AG04450 (cell line): ENCODE data around the gene ZNF398. TPM values are rescaled to one million over a fixed set of nuclear protein-coding genes. Genes with fewer than 3 reads are reported as not detected.

Experiments
- CTCF ChIA-PET: fragments of 300-600, 350-600 bp; formaldehyde crosslinking; extraction: SDS; loops from one replicate; lab custom pipeline; 2022; ENCODE audit warnings: antibody characterized with exemption, inconsistent platforms; lab: Charles Lee
- POLR2A ChIA-PET: fragments of 350-600 bp; formaldehyde crosslinking; extraction: SDS; loops from one replicate; lab custom pipeline; 2021; ENCODE audit warnings: antibody characterized with exemption, inconsistent platforms; lab: Yijun Ruan, JAX
- DNase-seq: peaks from one replicate; pipeline ENCODE4 v3.0.0-alpha.2; 2011; ENCODE audit warnings: low read depth, low spot score
- H3K27ac ChIP-seq: one replicate; pipeline ENCODE4 v1.5.1; 2012; ENCODE audit warnings: low read depth, low read length, control low read depth
- H3K27me3 ChIP-seq: one replicate; pipeline ENCODE4 v1.6.0; 2012; ENCODE audit warnings: low read length; ENCODE audit not compliant: control insufficient read depth, insufficient read depth
- H3K4me3 ChIP-seq: 2 replicates; pipeline ENCODE4 v1.5.1; 2011; ENCODE audit warnings: mild to moderate bottlenecking, low read depth, low read length, control low read depth
- H3K9me3 ChIP-seq: 2 replicates; pipeline ENCODE4 v1.5.1; 2012; ENCODE audit warnings: low read length; ENCODE audit not compliant: control insufficient read depth, insufficient read depth
- polyA plus RNA-seq: library from polyadenylated mRNA; depleted of rRNA; stranded (reverse); fragments of >200 nt; gene quantifications from 2 replicates; pipeline ENCODE4 v1.2.3, GENCODE V29; 2011
- TF ChIP-seq, protein P1 (sequence below): IDR thresholded peaks from 2 replicates; pipeline ENCODE4 v1.5.1; 2011; ENCODE audit warnings: low read depth, low read length, control low read depth, inconsistent platforms

Gene ZNF398
- polyA plus RNA-seq, 1 experiment, result 6.6 TPM

DNA sequence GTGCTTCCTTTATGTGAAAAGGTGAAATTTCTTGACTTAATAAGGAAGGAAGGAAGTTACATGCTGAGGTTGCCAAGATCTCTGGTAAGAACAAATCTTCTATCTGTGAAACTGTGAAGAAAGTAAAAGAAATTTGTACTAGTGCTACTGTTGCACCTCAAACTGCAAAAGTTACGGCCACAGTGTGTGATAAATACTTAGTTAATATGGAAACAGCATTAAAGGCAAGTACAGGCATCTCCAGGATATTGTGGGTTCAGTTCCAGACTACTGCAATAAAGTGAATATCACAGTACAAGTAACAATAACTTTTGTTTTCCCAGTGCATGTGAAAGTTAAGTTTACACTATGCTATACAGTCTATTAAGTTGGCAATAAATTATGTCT lies 25.3 kb downstream of the ZNF398 start:
- no peaks in the 10 kb centered on the region for H3K9me3 ChIP-seq
- POLR2A ChIA-PET, result no interaction called here

DNA sequence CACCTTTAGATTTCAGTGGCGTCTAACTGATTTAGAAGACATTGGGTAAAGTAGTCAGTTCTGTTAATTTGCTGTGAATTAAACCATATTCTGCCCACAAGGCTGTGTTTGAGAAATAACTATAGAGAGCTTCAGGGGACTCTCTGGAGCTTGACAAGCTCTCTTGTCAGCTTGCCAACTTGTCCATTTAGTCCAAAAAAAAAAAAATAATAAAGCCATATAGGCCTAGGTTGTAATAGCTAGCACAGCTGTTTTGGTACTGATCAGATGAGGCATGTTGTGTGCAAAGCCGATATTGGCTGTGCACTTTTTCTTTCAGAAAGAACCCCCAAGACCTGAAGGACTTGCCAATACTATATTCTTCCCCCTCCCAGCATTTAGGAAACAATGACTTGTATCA lies 27.9 kb downstream of the ZNF398 start:
- H3K4me3 ChIP-seq, result no peak overlapping the region
- CTCF ChIA-PET, result interaction anchor here (0.7 to 1.6 kb wide), 6 partner anchors 12 to 301 kb away, joined by 3 to 5 read pairs (median 4); partner anchors contain the start of genes ZNF282, ZNF398 and ZNF425
- DNase-seq, result no peak
- H3K27ac ChIP-seq, result no peak overlapping the region
- H3K9me3 ChIP-seq, result no peaks in the 10 kb centered on the region
- no peaks in the 10 kb centered on the region for H3K27me3 ChIP-seq
- POLR2A ChIA-PET, result no interaction called here
- TF ChIP-seq, protein P1, sequence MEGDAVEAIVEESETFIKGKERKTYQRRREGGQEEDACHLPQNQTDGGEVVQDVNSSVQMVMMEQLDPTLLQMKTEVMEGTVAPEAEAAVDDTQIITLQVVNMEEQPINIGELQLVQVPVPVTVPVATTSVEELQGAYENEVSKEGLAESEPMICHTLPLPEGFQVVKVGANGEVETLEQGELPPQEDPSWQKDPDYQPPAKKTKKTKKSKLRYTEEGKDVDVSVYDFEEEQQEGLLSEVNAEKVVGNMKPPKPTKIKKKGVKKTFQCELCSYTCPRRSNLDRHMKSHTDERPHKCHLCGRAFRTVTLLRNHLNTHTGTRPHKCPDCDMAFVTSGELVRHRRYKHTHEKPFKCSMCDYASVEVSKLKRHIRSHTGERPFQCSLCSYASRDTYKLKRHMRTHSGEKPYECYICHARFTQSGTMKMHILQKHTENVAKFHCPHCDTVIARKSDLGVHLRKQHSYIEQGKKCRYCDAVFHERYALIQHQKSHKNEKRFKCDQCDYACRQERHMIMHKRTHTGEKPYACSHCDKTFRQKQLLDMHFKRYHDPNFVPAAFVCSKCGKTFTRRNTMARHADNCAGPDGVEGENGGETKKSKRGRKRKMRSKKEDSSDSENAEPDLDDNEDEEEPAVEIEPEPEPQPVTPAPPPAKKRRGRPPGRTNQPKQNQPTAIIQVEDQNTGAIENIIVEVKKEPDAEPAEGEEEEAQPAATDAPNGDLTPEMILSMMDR, result no peak

More for the DNA sequence above, 25.3 kb downstream of the ZNF398 start:
- H3K4me3 ChIP-seq, result no peak overlapping the region
- no peaks in the 10 kb centered on the region for H3K27me3 ChIP-seq
- TF ChIP-seq, protein P1, result no peak
- DNase-seq, result no peak
- H3K27ac ChIP-seq, result no peak overlapping the region
- CTCF ChIA-PET, result no interaction called here

DNA sequence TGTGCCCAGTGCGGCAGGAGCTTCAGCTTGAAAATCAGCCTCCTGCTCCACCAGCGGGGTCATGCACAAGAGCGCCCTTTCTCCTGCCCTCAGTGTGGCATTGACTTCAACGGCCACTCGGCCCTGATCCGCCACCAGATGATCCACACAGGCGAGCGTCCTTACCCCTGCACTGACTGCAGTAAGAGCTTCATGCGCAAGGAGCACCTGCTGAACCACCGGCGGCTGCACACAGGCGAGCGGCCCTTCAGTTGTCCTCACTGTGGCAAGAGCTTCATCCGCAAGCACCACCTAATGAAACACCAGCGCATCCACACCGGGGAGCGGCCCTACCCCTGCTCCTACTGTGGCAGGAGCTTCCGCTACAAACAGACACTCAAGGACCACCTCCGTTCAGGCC lies 32.0 kb downstream of the ZNF398 start:
- Histone ChIP-seq H3K27me3 (no peaks in the 10 kb centered on the region), H3K9me3 (no peaks in the 10 kb centered on the region), H3K4me3 (no peak overlapping the region), H3K27ac (no peak overlapping the region)
- ChIA-PET CTCF (no interaction called here), POLR2A (no interaction called here)
- DNase-seq, result no peak
- TF ChIP-seq, protein P1, result no peak

DNA sequence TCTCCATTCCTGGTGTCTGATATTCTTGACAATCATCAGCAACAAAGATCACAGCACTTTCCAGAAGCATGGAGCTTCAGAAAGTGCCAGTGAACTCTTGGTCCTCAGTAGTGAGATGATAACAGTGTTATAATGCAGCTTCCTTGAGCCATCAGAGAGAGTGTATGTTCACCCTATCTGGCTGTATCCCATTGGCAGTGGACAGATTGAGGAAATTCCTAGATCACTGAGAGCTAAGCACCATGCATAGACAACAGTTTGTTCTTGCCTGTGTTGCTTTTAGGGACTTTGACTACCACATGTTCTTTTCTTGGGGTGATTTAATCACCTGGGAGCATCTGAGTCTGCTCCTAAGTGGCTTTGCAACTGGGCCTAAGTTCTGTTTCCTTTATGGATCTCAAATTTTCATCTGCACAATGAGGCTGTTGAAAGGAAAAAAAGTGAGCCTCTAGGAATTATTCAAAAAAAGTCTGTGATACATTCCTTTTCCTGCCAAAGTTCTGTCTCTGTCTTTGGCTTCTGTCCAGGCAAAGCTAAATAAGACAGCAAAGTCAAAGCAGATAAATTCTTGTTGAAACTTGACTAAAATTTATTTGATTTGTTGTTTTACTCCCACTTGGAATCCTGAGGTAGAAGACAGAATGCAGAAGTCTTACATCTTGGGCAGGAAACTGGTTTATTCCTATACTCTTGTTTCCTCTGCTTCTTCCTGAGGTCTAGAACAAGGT lies 33.6 kb downstream of the ZNF398 start:
- no peak for DNase-seq
- TF ChIP-seq, protein P1, result no peak
- CTCF ChIA-PET, result interaction anchor here (0.6 to 1.8 kb wide), 6 partner anchors 15 to 242 kb away, joined by 3 to 9 read pairs (median 4); partner anchors contain the start of genes ZNF282, ZNF398 and ZNF783
- Histone ChIP-seq H3K4me3 (no peak overlapping the region), H3K9me3 (no peaks in the 10 kb centered on the region), H3K27ac (no peak overlapping the region), H3K27me3 (no peaks in the 10 kb centered on the region)
- POLR2A ChIA-PET, result interaction anchor here (0.6 to 1.2 kb wide), 3 partner anchors 8 to 34 kb away, joined by 3 to 4 read pairs (median 4); partner anchors contain the start of genes ZNF282 and ZNF398

DNA sequence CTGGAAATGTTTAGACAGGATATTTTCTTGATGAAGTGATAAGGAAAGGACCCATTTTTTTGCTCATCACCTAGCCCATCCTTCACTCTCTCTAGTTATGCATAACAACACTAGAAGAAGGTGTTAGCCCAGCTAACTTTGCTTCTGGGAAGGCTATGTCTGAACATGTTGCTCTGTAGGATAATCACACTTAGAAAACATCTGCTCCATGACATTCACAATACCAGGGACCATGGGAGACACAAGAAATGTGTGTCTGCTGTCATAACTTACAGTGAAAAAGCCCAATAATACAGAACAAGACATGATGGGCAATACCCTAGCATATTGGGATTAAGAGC lies 34.2 kb downstream of the ZNF398 start:
- Histone ChIP-seq H3K27me3 (no peaks in the 10 kb centered on the region), H3K4me3 (no peak overlapping the region), H3K27ac (no peak overlapping the region), H3K9me3 (no peaks in the 10 kb centered on the region)
- ChIA-PET POLR2A (no interaction called here), CTCF (interaction anchor here (0.9 to 1.8 kb wide), 4 partner anchors 14 to 241 kb away, joined by 3 to 9 read pairs (median 4); partner anchors contain the start of genes ZNF282 and ZNF783)
- TF ChIP-seq, protein P1, result no peak
- no peak for DNase-seq
